T1000 (cell line): Measurements from ENCODE around the gene RSU1.

ENCODE experiments used
- DNase-seq: peaks from one replicate; lab custom pipeline; 2025; ENCODE audit warnings: mixed read lengths; lab: John Stamatoyannopoulos, UW

Gene RSU1

DNA sequence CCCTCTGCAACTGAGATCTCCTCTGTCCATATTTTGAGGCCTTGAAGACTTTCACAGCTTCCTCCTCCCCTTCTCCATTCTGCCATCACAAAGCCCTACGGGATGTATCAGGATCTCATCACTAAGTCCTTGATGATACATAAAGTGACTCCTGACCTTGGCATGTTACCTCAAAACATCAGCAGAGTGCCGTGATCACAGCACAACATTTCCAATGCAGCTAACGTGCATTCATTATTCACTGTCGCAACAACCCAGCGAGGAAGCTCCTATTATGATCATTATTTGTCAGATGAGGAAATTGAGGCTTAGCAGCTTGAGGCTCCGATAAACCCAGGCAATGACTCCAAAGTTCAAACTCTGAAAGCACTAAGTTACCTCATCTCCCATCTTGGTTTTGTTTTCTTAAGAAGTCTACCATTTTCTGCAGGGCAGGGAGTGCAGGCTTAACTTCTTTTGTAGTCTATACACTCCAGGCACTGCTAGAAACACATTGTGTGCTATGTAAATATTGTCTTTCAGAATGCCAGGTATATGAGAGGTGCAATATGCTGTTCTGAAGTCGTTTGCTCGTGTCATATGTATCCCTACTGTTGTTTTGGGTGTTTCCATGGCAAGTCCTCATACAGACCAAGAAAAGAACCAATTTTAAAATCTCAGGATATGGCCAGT is 215.0 kb downstream of the RSU1 start:
- no peak for DNase-seq

DNA sequence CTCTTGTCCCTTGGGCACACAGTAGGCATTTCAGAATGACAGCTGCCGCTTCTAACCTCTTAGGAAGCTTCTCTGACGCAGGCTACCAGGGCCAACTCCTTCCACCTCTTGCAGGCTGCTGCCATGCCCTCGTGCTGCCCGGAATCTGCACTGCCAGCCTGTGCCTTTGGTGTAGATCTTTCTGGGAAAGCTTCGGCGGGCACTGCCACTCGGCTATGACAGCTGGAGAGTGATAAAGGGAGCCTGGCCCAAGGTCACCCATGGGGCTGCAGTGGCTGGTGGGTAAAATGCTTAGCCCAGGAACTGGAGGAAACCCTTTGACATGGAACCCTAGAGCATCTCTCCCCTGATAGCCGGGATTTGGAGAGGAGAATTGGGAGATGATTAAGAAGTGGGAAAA is 217.6 kb downstream of the RSU1 start:
- no peak for DNase-seq

DNA sequence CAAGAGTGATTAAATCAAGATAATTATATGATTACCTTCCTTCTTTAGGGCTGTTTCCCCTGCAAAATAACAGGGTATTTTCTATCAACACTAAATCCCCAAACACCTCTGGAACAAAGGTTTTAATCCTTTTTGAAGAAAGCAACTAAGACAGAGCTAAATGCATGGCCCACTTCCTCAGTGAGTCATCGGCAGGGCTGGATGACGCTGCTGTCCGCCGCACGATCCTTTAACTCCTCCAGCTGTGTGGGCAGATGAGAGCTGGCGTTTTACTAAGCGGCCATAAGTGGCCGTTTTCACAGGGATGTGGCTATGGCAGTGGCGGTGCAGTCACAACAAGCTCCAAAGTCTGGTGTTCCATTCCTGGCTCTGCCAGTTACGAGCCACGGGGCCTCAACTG is 219.6 kb downstream of the RSU1 start:
- no peak for DNase-seq

DNA sequence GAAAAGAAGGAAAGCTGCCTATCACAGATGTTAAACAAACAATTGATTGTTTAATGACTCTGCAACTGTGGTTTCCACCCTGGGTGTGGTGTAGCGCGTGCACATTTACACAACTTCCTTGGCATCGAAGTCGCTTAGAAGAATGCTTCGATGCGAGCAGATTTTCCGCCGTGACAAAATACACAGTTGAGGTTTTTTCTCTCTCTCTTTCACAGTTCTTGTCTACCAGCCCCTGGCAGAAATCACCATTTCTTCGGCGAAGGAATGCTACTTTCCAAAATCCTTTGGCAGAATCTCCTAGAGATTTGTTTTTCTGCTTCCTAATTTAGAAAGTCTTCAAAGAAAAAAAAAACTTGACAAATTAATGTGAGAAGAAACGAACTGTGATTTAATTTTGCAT is 224.8 kb downstream of the RSU1 start:
- no peak for DNase-seq

DNA sequence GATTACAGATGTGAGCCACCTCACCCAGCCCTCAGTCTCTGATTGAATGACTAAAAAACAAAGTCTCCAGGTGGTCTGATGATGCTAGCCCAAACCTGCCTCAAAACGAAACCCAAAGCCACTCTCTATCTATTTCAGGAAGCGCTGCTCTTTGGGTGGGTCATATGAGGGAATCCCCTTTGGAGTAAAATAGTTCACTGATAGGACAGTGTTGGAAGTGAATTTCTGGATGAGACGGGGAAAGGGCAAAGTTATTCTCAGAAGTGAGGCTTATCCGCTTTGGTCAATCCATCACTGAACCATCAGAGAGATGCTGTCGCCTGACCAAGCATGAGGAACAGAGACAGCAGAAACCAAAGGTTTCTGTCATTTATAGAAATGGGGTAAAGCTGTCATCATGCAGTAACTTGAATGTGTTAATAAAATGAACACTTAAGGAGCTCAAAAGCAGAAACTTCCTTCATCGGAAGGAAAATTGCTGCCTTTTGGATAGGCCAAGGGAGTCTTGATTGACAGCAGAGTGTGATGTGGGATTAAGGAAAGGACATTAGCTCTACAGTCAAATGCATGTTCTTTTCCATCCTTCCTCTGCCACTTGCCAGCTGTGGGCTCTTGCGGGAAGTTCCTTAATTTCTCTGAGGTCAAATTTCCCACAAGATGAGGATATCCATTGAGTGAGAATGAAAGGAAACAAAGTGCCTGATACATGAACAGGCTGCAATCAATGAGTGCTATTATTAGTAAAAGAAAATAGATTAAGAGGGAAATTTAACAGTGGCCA is 230.7 kb downstream of the RSU1 start:
- DNase-seq, result no peak

DNA sequence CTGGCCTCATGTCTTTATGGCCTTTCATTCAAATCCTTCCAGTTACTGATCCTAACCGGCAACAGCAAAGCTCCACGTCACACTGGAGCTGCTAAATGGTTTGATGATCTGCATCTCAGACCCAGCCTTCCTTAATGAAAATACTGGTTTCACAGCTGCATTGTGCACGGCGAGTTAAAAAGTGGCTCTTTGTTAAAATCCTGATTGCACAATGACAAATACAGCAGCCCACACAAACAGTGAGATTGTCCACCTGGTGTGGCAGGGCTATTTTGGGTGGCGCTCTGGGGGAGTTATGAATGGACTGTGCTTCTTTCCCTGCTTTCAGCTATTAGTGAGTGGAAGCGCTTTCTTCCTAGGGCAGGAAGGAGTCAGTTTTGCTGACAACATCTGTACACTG is 232.1 kb downstream of the RSU1 start:
- no peak for DNase-seq

DNA sequence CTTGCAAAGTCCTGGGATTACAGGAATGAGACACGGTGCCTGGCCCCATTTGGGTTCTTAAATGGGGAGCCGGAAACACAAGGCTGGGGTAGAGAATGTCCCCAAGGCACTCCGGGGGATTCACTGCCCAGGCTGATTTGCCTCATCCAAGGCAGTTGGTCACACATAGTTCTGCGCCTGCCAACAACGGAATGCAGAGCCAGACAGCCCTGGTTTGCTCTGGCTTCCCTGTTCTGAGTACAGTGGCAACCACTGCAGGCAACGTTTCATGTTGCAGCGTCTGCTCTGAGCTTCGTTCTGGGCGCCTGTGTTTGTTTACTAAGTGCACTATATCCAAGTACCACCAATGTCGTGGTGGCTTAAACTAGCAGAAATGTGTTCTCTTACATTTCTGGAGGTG is 233.8 kb downstream of the RSU1 start:
- DNase-seq, result no peak

DNA sequence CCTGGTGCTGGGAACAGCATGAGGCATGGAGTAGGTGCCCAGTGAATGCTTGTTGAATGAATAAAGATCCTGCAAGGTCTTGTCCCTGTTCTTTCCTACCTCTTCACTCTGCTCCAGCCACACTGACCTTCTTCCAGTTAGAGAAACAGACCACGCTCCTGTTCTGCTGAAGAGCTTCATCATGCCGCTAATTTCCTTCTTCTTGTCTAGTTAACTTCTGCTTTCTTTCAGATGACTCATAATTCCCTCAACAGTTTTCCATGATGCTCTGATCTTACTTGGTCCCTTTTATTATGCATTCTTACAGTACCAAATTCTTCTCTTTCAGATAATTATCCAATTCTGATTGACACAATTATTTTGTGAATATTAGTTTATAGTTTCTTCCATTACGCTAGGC is 236.0 kb downstream of the RSU1 start:
- no peak for DNase-seq

DNA sequence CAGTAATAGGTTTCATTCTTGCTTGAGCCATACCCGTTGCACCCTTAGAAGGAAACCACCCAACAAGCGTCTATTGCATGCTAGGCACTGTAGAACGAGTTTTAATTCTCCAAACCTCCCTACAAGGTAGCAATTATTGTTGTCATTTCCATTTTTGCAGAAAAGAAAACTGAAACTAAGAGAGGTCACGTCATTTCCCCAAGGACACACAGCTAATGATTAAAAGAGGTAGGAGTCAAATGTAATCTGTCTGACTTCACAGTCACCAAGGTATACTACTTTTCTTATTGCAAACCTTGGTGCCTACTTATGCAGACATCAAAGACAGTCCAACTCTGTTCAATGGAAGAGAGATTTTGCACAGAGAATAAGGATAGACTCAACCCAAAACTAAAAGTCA is 246.5 kb downstream of the RSU1 start:
- DNase-seq, result no peak

DNA sequence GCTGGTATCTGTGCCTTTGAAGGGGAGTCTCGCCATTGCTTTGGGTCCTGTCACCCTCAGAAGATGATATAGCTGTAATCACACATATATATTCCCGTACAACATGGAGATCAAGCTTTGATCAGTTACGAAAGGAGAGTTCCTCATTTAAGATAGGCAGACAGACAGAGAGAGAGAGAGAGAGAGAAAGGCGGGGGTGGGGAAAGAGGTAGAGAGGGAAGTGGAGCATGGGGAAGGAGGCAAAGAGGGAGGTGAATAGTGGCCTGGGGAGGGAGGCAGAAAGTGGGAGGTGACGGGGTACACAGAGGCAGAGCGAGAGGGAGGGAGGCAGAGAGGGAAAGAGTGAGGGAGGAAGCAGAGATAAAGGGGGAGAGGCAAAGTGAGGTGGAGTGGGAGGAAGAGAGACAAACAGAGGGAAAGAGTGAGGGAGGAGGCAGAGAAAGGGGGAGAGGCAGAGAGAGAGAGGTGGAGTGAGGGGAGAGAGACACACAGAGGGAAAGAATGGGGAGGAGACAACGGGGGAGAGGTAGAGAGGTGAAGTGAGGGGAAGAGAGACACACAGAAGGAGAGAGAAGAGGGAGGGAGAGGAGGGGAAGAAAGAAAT is 250.9 kb downstream of the RSU1 start:
- no peak for DNase-seq

DNA sequence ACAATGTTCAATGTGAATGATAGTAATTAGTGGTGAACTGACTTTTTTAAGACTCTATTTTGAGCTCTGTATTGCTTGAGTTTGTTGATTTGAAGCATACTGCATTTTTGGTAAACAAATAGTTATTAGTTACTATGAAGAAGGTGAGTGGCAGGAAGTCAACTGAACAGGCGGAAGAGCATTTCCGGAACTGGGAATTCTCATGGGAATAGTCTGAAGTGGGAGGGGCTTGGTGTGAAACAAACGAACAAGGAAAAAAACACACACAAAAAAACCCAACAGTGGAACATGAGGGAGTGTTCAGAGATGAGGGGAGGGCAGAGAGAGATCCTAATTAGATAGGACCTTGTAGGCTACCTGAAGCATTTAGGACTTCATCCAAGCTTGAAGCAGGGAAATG is 251.6 kb downstream of the RSU1 start:
- DNase-seq, result no peak

DNA sequence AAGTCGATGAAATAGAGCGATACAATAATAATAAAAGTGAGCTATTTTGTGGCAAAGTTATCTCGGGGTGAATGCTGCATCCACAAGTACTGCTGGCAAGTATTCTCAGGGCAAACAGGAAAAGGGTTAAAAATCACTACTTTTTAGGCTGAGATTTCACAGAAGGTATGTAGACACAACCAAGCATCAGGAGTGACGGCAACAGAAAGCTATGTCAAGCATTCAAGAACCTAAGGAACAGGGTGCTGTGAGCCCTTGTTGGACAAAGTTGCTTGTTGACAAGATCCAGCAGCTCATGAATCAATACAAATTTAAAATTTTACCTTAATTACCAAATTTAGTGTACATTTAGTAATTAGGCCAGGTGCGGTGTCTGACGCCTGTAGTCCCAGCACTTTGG is 254.3 kb downstream of the RSU1 start:
- no peak for DNase-seq

DNA sequence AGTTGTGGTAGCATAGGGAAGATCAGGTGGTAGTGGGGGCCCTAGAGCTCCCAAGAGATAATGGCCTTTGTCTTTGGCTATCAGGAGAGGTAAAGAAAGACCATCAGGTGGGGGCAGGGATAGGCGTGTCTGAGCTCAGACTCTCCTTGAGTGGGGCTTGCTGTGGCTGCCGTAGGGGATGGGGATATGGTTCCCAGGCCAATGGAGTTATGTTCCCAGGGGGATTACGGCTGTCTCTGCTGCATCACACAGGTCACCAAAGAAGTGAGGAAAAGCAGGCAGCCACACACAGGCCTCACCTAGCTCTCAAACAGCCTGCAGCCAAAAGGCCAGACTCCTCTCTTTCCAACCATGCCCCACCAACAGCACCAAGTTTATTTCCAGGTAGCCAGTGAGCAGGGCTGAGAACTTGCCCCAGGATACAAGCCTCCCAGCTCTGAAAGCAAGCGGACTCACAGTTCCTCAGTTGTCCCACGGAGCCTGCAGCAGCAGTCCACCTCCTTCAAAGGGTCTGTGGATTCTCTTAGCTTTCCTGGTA is 257.9 kb downstream of the RSU1 start:
- DNase-seq, result no peak

DNA sequence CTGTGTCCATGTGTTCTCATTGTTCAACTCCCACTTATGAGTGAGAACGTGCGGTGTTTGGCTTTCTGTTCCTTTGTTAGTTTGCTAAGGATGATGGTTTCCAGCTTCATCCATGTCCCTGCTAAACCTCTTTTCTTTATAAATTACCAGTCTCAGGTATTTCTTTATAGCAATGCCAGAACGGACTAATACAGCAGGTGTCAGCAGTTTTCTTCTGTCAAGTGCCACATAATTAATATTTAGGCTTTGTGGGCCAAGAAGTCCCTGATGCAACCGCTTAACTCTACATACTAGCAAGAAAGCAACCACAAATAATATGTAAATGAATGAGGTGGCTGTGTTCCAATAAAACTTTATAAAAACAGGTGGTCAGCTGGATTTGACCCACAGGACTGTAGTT is 269.3 kb downstream of the RSU1 start:
- DNase-seq, result no peak

DNA sequence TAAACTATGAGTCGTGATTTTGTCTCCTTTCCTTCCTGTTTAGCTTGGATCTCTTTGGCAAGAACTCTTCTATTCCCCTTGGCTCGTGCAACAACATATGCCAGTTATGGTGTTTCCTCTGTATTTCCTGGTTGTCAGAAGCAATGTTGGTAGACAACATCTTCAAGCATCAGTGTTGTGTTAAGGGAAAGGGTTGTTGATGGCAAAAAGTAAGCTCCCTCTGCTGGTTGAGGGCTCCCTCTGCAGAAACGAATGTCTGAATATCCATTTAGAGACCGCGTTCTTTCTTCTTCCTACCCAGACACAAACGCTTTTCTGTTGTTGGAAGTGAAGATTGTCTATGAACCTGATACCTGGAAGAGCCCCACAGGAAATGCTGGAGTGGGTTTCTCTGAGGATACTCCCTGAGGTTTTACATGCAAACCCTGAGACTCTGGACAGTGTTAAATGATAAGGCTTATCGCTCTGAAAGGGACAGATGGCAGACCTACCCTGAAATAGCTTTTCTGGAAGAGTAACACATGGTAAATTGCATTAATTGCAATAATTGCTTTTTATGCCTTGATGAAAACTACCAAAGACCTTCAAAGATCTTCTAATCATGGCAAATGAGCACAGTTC is 272.0 kb downstream of the RSU1 start:
- no peak for DNase-seq

DNA sequence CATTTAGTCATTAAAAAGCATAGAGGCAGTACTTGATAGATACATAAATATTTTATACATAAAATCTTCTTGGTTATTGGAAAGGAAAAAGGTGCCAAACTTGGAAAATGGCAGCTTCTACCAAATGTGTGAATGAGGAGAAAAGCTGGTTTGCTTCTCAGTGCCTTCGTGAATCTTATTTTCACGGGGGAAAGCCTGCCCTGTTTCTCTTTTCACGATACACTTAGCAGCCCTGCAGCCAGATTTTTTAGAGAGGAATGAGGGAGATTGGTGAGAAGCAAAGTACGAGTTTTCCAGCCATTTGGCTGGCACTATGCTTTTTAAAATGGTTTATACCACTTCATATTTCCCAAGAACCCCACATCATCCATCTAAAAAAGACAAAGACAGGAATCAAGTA is 272.6 kb downstream of the RSU1 start:
- no peak for DNase-seq

DNA sequence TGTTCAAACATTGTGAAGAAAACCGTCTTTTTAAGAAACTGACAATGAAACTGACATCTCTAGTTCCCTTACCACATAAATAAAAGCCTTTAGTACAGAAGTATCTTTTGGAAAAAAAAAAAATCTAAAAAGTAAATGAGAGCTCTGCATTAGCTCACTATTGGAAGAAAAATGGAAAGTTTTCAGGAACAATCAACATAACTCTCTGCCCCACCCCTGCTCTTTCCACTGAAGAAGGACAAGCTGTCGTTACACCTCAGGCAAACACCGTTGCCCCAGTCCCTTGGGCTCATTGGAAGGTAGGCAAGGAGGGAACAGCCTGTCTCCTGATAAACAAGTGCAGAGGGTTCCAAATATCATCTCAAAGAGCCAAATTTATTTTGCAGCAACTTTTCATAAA is 273.1 kb downstream of the RSU1 start:
- no peak for DNase-seq
